HG03439 (cell line): ENCODE measurements around the gene LRP8.
A peak's percentile ranks its signal among the peaks of the same experiment; 100 is the strongest.

Experiments
- ATAC-seq: cut with Tn5 transposase; IDR thresholded peaks from one replicate; pipeline ENCODE4 v1.9.1; 2021; ENCODE audit warnings: mild to moderate bottlenecking, moderate library complexity; ENCODE audit not compliant: unreplicated experiment

LRP8 gene

GRCh38 chr1:53341521-53341895 is 13.6 kb upstream of the LRP8 start:
- ATAC-seq, result no peak

- ATAC-seq, result no peak
Observed at GRCh38 chr1:53340660-53341520, 13.0 kb upstream of the LRP8 start.

- no peak for ATAC-seq
Observed at GRCh38 chr1:53339736-53340635, 12.1 kb upstream of the LRP8 start.

- no peak for ATAC-seq
Observed at GRCh38 chr1:53338423-53338822, 10.6 kb upstream of the LRP8 start.

GRCh38 chr1:53337499-53337898 is 9.6 kb upstream of the LRP8 start:
- ATAC-seq, result no peak

GRCh38 chr1:53336146-53336545 is 8.3 kb upstream of the LRP8 start:
- ATAC-seq, result no peak

- ATAC-seq, result no peak
Observed at GRCh38 chr1:53335661-53336060, 7.8 kb upstream of the LRP8 start.

- no peak for ATAC-seq
Observed at GRCh38 chr1:53334781-53335180, 6.9 kb upstream of the LRP8 start.

GRCh38 chr1:53334312-53334711 is 6.4 kb upstream of the LRP8 start:
- ATAC-seq, result no peak

GRCh38 chr1:53332833-53333232 is 5.0 kb upstream of the LRP8 start:
- ATAC-seq, result no peak

- ATAC-seq, result no peak
Observed at GRCh38 chr1:53332186-53332564, 4.3 kb upstream of the LRP8 start.

- no peak for ATAC-seq
Observed at GRCh38 chr1:53331446-53332185, 3.7 kb upstream of the LRP8 start.

GRCh38 chr1:53330819-53331218 is 2.9 kb upstream of the LRP8 start:
- no peak for ATAC-seq

- no peak for ATAC-seq
Observed at GRCh38 chr1:53328541-53329499, 950 bp upstream of the LRP8 start.

GRCh38 chr1:53327182-53327913 is 522 bp downstream of the LRP8 start:
- ATAC-seq, result peak; percentile 9

- peak; percentile 30 for ATAC-seq
Observed at GRCh38 chr1:53326598-53327181, 1.2 kb downstream of the LRP8 start.

GRCh38 chr1:53326088-53326597 is 1.7 kb downstream of the LRP8 start:
- ATAC-seq, result peak; percentile 81

- no peak for ATAC-seq
Observed at GRCh38 chr1:53325326-53326087, 2.4 kb downstream of the LRP8 start.
